ENCODE measurements around the gene NPAS3.

GRCh38 chr14:33309106-33309505, 370.4 kb downstream of the NPAS3 start:
- TF ChIP-seq, protein P1, sequence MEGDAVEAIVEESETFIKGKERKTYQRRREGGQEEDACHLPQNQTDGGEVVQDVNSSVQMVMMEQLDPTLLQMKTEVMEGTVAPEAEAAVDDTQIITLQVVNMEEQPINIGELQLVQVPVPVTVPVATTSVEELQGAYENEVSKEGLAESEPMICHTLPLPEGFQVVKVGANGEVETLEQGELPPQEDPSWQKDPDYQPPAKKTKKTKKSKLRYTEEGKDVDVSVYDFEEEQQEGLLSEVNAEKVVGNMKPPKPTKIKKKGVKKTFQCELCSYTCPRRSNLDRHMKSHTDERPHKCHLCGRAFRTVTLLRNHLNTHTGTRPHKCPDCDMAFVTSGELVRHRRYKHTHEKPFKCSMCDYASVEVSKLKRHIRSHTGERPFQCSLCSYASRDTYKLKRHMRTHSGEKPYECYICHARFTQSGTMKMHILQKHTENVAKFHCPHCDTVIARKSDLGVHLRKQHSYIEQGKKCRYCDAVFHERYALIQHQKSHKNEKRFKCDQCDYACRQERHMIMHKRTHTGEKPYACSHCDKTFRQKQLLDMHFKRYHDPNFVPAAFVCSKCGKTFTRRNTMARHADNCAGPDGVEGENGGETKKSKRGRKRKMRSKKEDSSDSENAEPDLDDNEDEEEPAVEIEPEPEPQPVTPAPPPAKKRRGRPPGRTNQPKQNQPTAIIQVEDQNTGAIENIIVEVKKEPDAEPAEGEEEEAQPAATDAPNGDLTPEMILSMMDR (IDR thresholded peaks at IDR 0.05; ENCODE audit: borderline replicate concordance, extremely low read depth, low read length, poor library complexity, severe bottlenecking): no peak
- TF ChIP-seq EZH2 (IDR thresholded peaks at IDR 0.05; ENCODE audit: borderline replicate concordance, low read depth, low read length, severe bottlenecking): no peak

All from DND-41 (cell line).